NCI-H510A (cell line): ENCODE measurements around the gene SARNP.

Experiments
- DNase-seq: peaks from one replicate; lab custom pipeline; 2025; lab: John Stamatoyannopoulos, UW

SARNP gene

DNA sequence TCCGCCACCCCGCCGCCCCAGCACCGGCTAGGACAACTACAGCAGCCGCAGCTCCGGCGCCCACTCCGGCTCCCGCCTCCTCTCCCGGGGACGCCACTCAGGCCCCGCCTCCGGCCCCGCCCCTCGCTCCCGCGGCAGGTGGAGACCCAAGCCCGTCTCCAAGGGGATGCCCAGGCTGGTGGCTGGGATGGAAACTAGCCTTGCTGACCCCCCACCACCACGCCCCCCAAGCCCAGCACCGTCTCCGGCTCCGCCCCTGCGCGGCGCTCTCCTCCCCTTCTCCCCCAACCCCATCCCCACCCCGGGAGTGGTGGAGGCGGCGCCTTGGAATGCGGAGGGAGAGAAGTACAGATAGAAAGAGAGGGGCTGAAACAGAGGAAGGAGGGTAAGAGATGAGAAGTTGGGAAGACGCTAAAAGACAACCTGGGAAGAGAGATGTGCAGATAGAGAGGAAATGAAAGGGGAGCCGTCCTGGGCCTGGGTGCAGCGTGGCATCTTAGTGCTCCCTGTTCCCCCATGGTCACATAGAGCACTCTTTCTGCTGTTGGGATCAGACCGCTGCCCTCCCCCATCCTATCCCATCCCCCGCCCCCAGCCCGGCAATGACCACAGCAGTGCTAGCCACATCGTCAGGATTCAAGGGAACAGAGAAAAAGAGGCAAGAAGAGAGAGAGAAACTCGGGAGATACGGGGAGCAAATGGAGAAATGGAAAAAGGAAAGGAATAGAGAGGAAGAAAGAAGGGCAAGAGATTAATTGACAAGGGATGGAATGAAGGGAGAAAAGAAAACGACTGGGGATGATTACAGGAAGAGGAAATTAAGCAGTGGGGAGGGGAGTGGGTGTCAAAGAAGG is 109.5 kb downstream of the SARNP start, which contains the start of gene ITGA7:
TSS of gene ITGA7 (minus strand) at position 64 of the 854 bp plus-strand sequence. CDS start 222 bp downstream, outside the sequence.
- peak; percentile 51 for DNase-seq
